Neutrophil (primary cell): ENCODE measurements around the gene POLDIP2.
A peak's percentile ranks its signal among the peaks of the same experiment; 100 is the strongest.

Experiments
- H3K27ac ChIP-seq: fragments of 200-600 bp; sonication (generic); 2 replicates; pipeline ENCODE4 v1.5.1; 2016; ENCODE audit warnings: mild to moderate bottlenecking, moderate library complexity
- H3K27me3 ChIP-seq: fragments of 200-600 bp; sonication (generic); 2 replicates; pipeline ENCODE4 v1.6.0; 2016; ENCODE audit warnings: mild to moderate bottlenecking
- H3K36me3 ChIP-seq: fragments of 200-600 bp; sonication (generic); 2 replicates; pipeline ENCODE4 v1.5.1; 2017
- H3K4me1 ChIP-seq, 2 experiments: fragments of 200-600 bp in 1 of 2; sonication (generic) in 1 of 2; 1 replicate in 1 of 2; 2 replicates in 1 of 2; pipeline versions ENCODE4 v1.5.1 to v1.6.1; 2013 to 2016; ENCODE audit warnings: low read depth in 1 of 2, low read length in 1 of 2, mild to moderate bottlenecking in 1 of 2, moderate library complexity in 1 of 2; ENCODE audit not compliant: control insufficient read depth in 1 of 2, insufficient read depth in 1 of 2
- H3K4me3 ChIP-seq, 2 experiments: fragments of 200-600 bp in 1 of 2; sonication (generic) in 1 of 2; 1 replicate in 1 of 2; 2 replicates in 1 of 2; pipeline ENCODE4 v1.5.1; 2013 to 2016; ENCODE audit warnings: low read depth in 1 of 2, low read length in 1 of 2, mild to moderate bottlenecking in 1 of 2, moderate library complexity in 1 of 2
- H3K9me3 ChIP-seq: fragments of 200-600 bp; sonication (generic); 2 replicates; pipeline ENCODE4 v1.5.1; 2016
- CTCF ChIP-seq: fragments of 200-600 bp; sonication (generic); IDR thresholded peaks from 2 replicates; pipeline ENCODE4 v1.5.1; 2016; ENCODE audit warnings: antibody characterized with exemption

The POLDIP2 gene

GRCh38 chr17:28371245-28372202 lies 14.2 kb upstream of the POLDIP2 start, which contains the start of gene SARM1:
Gene SARM1 (plus strand): TSS chr17:28371694. CDS start chr17:28372033, 339 bp downstream.
- Histone ChIP-seq H3K27ac (no peak within 1 kb of the TSS), H3K36me3 (peaks cover 8% of the 10 kb centered on the region), H3K4me1 (peaks cover 4 to 18% of the 10 kb centered on the region in 2 experiments), H3K27me3 (peaks cover 62% of the 10 kb centered on the region), H3K9me3 (no peaks in the 10 kb centered on the region), H3K4me3 (peak within 1 kb of the TSS; percentile 45 to 67)
- no peak for TF ChIP-seq CTCF

GRCh38 chr17:28370744-28371103 lies 13.4 kb upstream of the POLDIP2 start:
- H3K4me1 ChIP-seq, result peaks cover 4 to 18% of the 10 kb centered on the region in 2 experiments
- peaks cover 59% of the 10 kb centered on the region for H3K27me3 ChIP-seq
- H3K9me3 ChIP-seq, result no peaks in the 10 kb centered on the region
- H3K27ac ChIP-seq, result no peak overlapping the region
- peak overlapping the region in 1 of 2 experiments; percentile 67 for H3K4me3 ChIP-seq
- peaks cover 14% of the 10 kb centered on the region for H3K36me3 ChIP-seq
- no peak for TF ChIP-seq CTCF

- no peak for TF ChIP-seq CTCF
- H3K27ac ChIP-seq, result no peak within 1 kb of the TSS
- no peaks in the 10 kb centered on the region for H3K9me3 ChIP-seq
- peaks cover 55% of the 10 kb centered on the region for H3K27me3 ChIP-seq
- H3K36me3 ChIP-seq, result peaks cover 18% of the 10 kb centered on the region
- peaks cover 4 to 18% of the 10 kb centered on the region in 2 experiments for H3K4me1 ChIP-seq
- H3K4me3 ChIP-seq, result peak within 1 kb of the TSS; percentile 45 to 67
Observed at GRCh38 chr17:28370035-28370743, 12.9 kb upstream of the POLDIP2 start, which contains the start of gene VTN. Gene VTN (minus strand): TSS chr17:28370307. CDS start chr17:28370203, 104 bp downstream.

GRCh38 chr17:28369684-28370034 lies 12.3 kb upstream of the POLDIP2 start:
- H3K9me3 ChIP-seq, result no peaks in the 10 kb centered on the region
- H3K4me1 ChIP-seq, result peaks cover 4 to 18% of the 10 kb centered on the region in 2 experiments
- H3K27me3 ChIP-seq, result peaks cover 49% of the 10 kb centered on the region
- TF ChIP-seq CTCF, result no peak
- H3K27ac ChIP-seq, result no peak overlapping the region
- no peak overlapping the region for H3K4me3 ChIP-seq
- peaks cover 24% of the 10 kb centered on the region for H3K36me3 ChIP-seq

GRCh38 chr17:28368915-28369683 lies 11.8 kb upstream of the POLDIP2 start:
- no peaks in the 10 kb centered on the region for H3K9me3 ChIP-seq
- H3K27ac ChIP-seq, result no peak overlapping the region
- TF ChIP-seq CTCF, result no peak
- H3K4me3 ChIP-seq, result no peak overlapping the region
- peaks cover 4 to 18% of the 10 kb centered on the region in 2 experiments for H3K4me1 ChIP-seq
- H3K27me3 ChIP-seq, result peaks cover 44% of the 10 kb centered on the region
- H3K36me3 ChIP-seq, result peaks cover 29% of the 10 kb centered on the region
